Epithelial cell of proximal tubule (primary cell): ENCODE results near the gene THAP7. TPM values are rescaled to one million over a fixed set of nuclear protein-coding genes. Genes with fewer than 3 reads are reported as not detected.
"Not testable (repeated sequence)": the region's sequence is repeated elsewhere in the genome, so short reads cannot be mapped to it uniquely, and the experiment has no call there.

Experiments
- DNase-seq: peaks from one replicate; pipeline ENCODE4 v3.0.0-alpha.2; 2011; ENCODE audit warnings: low read depth
- H3K4me3 ChIP-seq: 2 replicates; pipeline ENCODE4 v1.5.1; 2011; ENCODE audit warnings: low read depth, mild to moderate bottlenecking, low read length
- total RNA-seq: library from RNA; depleted of rRNA; stranded (reverse); fragments of >200 nt; gene quantifications from 2 replicates; pipeline ENCODE4 v1.2.3, GENCODE V29; 2015
- TF ChIP-seq, protein P1 (sequence below): conservative IDR thresholded peaks from 2 replicates; pipeline ENCODE4 v1.5.1; 2012; ENCODE audit warnings: low read depth, mild to moderate bottlenecking, low read length

THAP7 gene, protein sequence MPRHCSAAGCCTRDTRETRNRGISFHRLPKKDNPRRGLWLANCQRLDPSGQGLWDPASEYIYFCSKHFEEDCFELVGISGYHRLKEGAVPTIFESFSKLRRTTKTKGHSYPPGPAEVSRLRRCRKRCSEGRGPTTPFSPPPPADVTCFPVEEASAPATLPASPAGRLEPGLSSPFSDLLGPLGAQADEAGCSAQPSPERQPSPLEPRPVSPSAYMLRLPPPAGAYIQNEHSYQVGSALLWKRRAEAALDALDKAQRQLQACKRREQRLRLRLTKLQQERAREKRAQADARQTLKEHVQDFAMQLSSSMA
- 24.6 and 36.6 TPM in 2 replicates for total RNA-seq

DNA sequence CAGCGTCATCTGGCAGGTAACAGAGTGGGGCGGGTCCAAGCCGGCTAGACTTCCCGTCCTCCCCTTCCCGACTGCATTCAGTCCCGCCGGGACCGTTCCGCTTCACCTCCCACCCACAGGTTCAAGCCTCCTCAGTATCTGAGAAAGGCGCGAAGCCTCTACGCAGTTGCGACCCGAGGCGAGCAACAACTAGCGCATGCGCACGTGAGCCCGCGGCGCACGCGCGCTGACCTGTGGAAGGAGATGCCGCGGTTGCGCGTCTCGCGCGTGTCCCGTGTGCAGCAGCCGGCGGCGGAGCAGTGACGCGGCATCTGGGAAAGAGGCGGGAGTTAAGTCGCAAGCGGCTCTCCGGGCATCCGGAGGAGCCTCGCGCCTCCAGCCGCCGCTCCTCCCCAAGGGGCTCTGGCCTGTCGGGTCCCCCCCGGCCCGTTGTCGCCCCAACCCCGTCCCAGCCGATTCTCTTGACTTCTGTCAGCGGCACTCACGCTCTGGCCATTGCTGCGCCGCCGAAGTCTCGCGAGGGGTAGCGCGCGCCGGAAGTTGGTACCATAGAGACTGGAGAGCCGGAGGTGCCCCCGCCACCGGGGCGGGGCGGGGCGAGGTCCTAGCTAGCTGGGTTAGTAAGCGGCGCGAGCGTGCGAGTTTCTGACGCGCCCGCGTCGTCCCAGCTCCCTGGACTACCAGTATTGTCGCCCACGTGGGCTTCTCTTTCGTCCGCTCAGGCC, at the start of gene THAP7:
THAP7 (minus strand) TSS at position 518 of the 725 bp plus-strand sequence; CDS start at position 311, 207 bp downstream.
- H3K4me3 ChIP-seq, result peak within 1 kb of the TSS; percentile 78
- peak; percentile 48 for DNase-seq
- TF ChIP-seq, protein P1, sequence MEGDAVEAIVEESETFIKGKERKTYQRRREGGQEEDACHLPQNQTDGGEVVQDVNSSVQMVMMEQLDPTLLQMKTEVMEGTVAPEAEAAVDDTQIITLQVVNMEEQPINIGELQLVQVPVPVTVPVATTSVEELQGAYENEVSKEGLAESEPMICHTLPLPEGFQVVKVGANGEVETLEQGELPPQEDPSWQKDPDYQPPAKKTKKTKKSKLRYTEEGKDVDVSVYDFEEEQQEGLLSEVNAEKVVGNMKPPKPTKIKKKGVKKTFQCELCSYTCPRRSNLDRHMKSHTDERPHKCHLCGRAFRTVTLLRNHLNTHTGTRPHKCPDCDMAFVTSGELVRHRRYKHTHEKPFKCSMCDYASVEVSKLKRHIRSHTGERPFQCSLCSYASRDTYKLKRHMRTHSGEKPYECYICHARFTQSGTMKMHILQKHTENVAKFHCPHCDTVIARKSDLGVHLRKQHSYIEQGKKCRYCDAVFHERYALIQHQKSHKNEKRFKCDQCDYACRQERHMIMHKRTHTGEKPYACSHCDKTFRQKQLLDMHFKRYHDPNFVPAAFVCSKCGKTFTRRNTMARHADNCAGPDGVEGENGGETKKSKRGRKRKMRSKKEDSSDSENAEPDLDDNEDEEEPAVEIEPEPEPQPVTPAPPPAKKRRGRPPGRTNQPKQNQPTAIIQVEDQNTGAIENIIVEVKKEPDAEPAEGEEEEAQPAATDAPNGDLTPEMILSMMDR, result no peak

DNA sequence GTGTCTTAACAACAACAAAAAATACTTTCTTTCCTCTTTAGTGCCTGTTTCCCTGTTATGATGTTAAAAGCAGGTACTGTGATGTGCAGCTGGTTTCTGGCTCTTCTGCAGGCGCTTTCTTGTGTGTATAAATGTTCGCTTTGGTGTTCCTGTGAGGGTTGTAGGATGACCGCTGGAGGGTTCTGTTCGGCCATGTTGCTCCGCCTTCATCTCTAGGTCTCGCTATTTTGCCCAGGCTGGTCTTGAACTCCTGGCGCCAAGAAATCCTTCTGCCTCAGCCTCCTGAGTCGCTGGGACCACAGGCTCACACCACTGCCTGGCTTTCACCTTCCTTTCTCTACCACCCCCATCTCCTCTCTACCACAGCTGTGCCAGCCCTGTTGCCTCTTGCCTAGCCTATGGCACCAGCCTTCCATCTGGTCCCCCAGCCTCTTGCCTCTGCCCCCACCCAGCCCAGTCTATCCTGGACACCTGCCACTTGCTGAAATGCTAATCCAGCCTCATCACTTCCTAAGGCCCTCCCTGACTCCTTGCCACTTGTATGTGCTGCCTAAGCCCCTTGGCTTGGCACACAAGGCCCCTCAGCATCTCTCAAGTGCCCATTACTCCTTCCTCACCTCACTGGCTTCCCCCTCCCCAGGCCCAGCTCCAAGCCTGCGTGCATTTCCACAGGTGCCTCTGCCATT, 49.4 kb upstream of the THAP7 start:
- H3K4me3 ChIP-seq, result no peak overlapping the region
- DNase-seq, result no peak
- TF ChIP-seq, protein P1, result no peak

GRCh38 chr22:21048965-21049364, 47.0 kb upstream of the THAP7 start:
- not testable (repeated sequence) for H3K4me3 ChIP-seq, DNase-seq

- not testable (repeated sequence) for H3K4me3 ChIP-seq, DNase-seq
These were observed 46.5 kb upstream of the THAP7 start for GRCh38 chr22:21048448-21048847.

- TF ChIP-seq, protein P1, result no peak
- no peak overlapping the region for H3K4me3 ChIP-seq
- no peak for DNase-seq
These were observed 45.8 kb upstream of the THAP7 start for GRCh38 chr22:21047730-21048129.

DNA sequence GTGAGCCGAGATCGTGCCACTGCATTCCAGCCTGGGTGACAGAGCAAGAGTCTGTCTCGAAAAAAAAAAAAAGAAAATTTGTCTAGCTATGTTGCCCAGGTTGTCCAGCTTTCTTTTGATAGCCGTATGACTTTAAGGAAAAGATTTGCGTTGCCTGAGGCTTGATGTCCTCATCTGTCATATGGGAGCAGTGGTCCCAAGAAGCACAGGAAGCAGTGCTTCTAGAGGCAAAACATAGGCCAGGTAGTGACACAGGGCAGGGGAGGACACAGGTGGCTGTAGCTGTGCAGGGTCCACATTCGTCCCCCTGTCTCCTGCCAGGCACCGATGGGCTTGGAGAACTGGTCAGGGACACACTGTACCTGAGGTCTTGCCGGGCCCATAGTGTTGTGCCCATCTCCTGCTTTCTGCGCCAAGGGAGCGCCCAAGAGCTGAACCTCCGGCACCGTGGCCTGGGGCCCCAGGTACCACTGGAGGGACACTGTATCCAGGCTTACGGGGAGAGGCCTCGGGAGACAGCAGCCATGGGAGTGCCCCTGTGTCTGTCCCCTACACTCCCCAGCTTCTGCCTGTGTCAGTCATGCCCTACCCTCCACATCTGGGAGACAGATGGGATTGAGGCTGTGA, 45.2 kb upstream of the THAP7 start:
- no peak overlapping the region for H3K4me3 ChIP-seq
- DNase-seq, result no peak
- TF ChIP-seq, protein P1, result no peak

GRCh38 chr22:21045585-21046294, 43.8 kb upstream of the THAP7 start, which contains the start of gene LRRC74B:
Gene LRRC74B (plus strand): TSS chr22:21045946. CDS start chr22:21045987, 41 bp downstream.
- TF ChIP-seq, protein P1, result no peak

More at GRCh38 chr22:21045585-21046294, 43.8 kb upstream of the THAP7 start, which contains the start of gene LRRC74B:
- peak; percentile 13 for DNase-seq
- H3K4me3 ChIP-seq, result peak within 1 kb of the TSS; percentile 53
